Daoy (cell line): Measurements from ENCODE around the gene MYPN. TPM values are rescaled to one million over a fixed set of nuclear protein-coding genes. Genes with fewer than 3 reads are reported as not detected.

Experiments used
- total RNA-seq: library from RNA; depleted of rRNA; stranded (reverse); fragments of >200 nt; shearing (Covaris generic); gene quantifications from 2 replicates; pipeline ENCODE4 v1.2.3, GENCODE V29; 2014; rRNA removed

MYPN gene
- total RNA-seq, 1 experiment from 2014 or later: 2.9 TPM

Other genes starting within 250 kb of the MYPN start
- 11.8 and 14.1 TPM in 2 replicates for gene SIRT1, start 224.8 kb upstream of the MYPN start, total RNA-seq
- 29.2 and 36.6 TPM in 2 replicates for gene HERC4, start 34.2 kb upstream of the MYPN start, total RNA-seq
- not detected in 2 replicates for gene ATOH7, start 122.6 kb downstream of the MYPN start, total RNA-seq
- gene HNRNPH3, start 222.6 kb downstream of the MYPN start, total RNA-seq: 27.3 and 35.5 TPM in 2 replicates
- 0.86 and 1.8 TPM in 2 replicates for gene PBLD, start 223.4 kb downstream of the MYPN start, total RNA-seq